Fibroblast of lung (primary cell): ENCODE results near the gene C9. TPM values are rescaled to one million over a fixed set of nuclear protein-coding genes. Genes with fewer than 3 reads are reported as not detected.

Experiments
- DNase-seq, 2 donors: peaks; one replicate each; pipeline versions ENCODE4 v3.0.0 to v3.0.0-alpha.2; 2010; ENCODE audit warnings: low read depth in 2 of 2
- H2AFZ ChIP-seq: 2 replicates; pipeline ENCODE4 v1.5.1; 2012; ENCODE audit warnings: low read length, control low read depth, inconsistent platforms
- H3K27ac ChIP-seq: 2 replicates; pipeline ENCODE4 v1.5.1; 2011; ENCODE audit warnings: low read length, control low read depth; ENCODE audit not compliant: insufficient read depth
- H3K27me3 ChIP-seq: 2 replicates; pipeline ENCODE4 v1.5.1; 2011; ENCODE audit warnings: mild to moderate bottlenecking, low read length; ENCODE audit not compliant: control insufficient read depth, insufficient read depth
- H3K36me3 ChIP-seq: 2 replicates; pipeline ENCODE4 v1.5.1; 2011; ENCODE audit warnings: low read length; ENCODE audit not compliant: control insufficient read depth, insufficient read depth
- H3K4me1 ChIP-seq: 2 replicates; pipeline ENCODE4 v1.5.1; 2011; ENCODE audit warnings: low read length; ENCODE audit not compliant: control insufficient read depth, insufficient read depth; ENCODE audit errors: extremely low read depth
- H3K4me2 ChIP-seq: 2 replicates; pipeline ENCODE4 v1.5.1; 2011; ENCODE audit warnings: low read length, control low read depth; ENCODE audit not compliant: insufficient read depth; ENCODE audit errors: extremely low read depth
- H3K4me3 ChIP-seq, 4 experiments: fragments of 200-600 bp in 1 of 4; sonication (generic) in 1 of 4; replicated peaks in 1 of 4; 2 replicates each; pipeline ENCODE4 v1.5.1; 2011 to 2016; ENCODE audit warnings: low read length in 4 of 4, low read depth in 3 of 4, mild to moderate bottlenecking in 3 of 4, control low read depth in 2 of 4, inconsistent platforms in 1 of 4, mixed read lengths in 1 of 4; ENCODE audit not compliant: insufficient read depth in 1 of 4; ENCODE audit errors: control extremely low read depth in 1 of 4
- H3K79me2 ChIP-seq: 2 replicates; pipeline ENCODE4 v1.5.1; 2012; ENCODE audit warnings: mild to moderate bottlenecking, low read length, inconsistent platforms; ENCODE audit not compliant: control insufficient read depth, insufficient read depth
- H3K9ac ChIP-seq: 2 replicates; pipeline ENCODE4 v1.5.1; 2011; ENCODE audit warnings: mild to moderate bottlenecking, low read length, control low read depth; ENCODE audit not compliant: insufficient read depth
- H3K9me3 ChIP-seq: 2 replicates; pipeline ENCODE4 v1.5.1; 2012; ENCODE audit warnings: low read depth, low read length; ENCODE audit not compliant: control insufficient read depth, insufficient read depth
- H4K20me1 ChIP-seq: 2 replicates; pipeline ENCODE4 v1.5.1; 2011; ENCODE audit warnings: low read length; ENCODE audit not compliant: control insufficient read depth, insufficient read depth; ENCODE audit errors: extremely low read depth
- CTCF ChIP-seq, 2 donors: IDR thresholded peaks in 1 of 2; conservative IDR thresholded peaks in 1 of 2; 1 replicate in 1 of 2; 2 replicates in 1 of 2; pipeline ENCODE4 v1.5.1; 2011 to 2012; ENCODE audit warnings: low read length in 2 of 2, control low read depth in 1 of 2, inconsistent platforms in 1 of 2, low read depth in 1 of 2, mild to moderate bottlenecking in 1 of 2
- EZH2 ChIP-seq: IDR thresholded peaks from 2 replicates; pipeline ENCODE4 v1.5.1; 2012; ENCODE audit warnings: low read length, control low read depth, mild to moderate bottlenecking; ENCODE audit errors: missing control alignments
- polyA plus RNA-seq, 2 donors: library from polyadenylated mRNA; depleted of rRNA in 1 of 2; stranded (reverse) in 1 of 2; unstranded in 1 of 2; fragments of >200 nt; gene quantifications; 2 replicates each; pipeline ENCODE4 v1.2.1, GENCODE V29; 2011 to 2012; ENCODE audit warnings: missing spikeins in 1 of 2
- total RNA-seq: library from RNA; depleted of rRNA; stranded (reverse); fragments of >200 nt; gene quantifications from 2 replicates; pipeline ENCODE4 v1.2.1, GENCODE V29; 2014

The C9 gene
- total and polyA plus RNA-seq, 2 donors (not counting 1 experiment from before 2014, with no cell fraction given): 0.06 to 0.33 TPM

GRCh38 chr5:39411985-39412384 is 47.7 kb upstream of the C9 start:
- Histone ChIP-seq H3K9me3 (no peaks in the 10 kb centered on the region), H3K4me1 (peaks cover 34% of the 10 kb centered on the region), H3K4me2 (no peak overlapping the region), H3K36me3 (peaks cover 7% of the 10 kb centered on the region), H3K79me2 (peaks cover 95% of the 10 kb centered on the region), H2AFZ (no peak overlapping the region), H3K4me3 (no peak overlapping the region), H4K20me1 (peaks cover 9% of the 10 kb centered on the region), H3K9ac (no peak overlapping the region), H3K27me3 (no peaks in the 10 kb centered on the region), H3K27ac (no peak overlapping the region)
- TF ChIP-seq CTCF (conservative IDR thresholded peaks at IDR 0.05 in 1 of 2, IDR thresholded peaks at IDR 0.05 in 1 of 2; ENCODE audit: low read depth in 1 of 2, low read length in 2 of 2) (no peak), EZH2 (no peak)
- no peak for DNase-seq

- no peak overlapping the region for H3K4me3 ChIP-seq
- H2AFZ ChIP-seq: no peak overlapping the region
- peaks cover 94% of the 10 kb centered on the region for H3K79me2 ChIP-seq
- peaks cover 31% of the 10 kb centered on the region for H3K4me1 ChIP-seq
- peak overlapping the region; percentile 18 for H3K27ac ChIP-seq
- peaks cover 8% of the 10 kb centered on the region for H3K36me3 ChIP-seq
- H3K4me2 ChIP-seq: no peak overlapping the region
- H3K9ac ChIP-seq: no peak overlapping the region
- no peaks in the 10 kb centered on the region for H3K9me3 ChIP-seq
- peaks cover 9% of the 10 kb centered on the region for H4K20me1 ChIP-seq
- no peak for TF ChIP-seq EZH2
- no peak for TF ChIP-seq CTCF (conservative IDR thresholded peaks at IDR 0.05 in 1 of 2, IDR thresholded peaks at IDR 0.05 in 1 of 2; ENCODE audit: low read depth in 1 of 2, low read length in 2 of 2)
- DNase-seq: peak; percentile 76 to 90
- no peaks in the 10 kb centered on the region for H3K27me3 ChIP-seq
These were observed 46.8 kb upstream of the C9 start for GRCh38 chr5:39411061-39411460.

DNA sequence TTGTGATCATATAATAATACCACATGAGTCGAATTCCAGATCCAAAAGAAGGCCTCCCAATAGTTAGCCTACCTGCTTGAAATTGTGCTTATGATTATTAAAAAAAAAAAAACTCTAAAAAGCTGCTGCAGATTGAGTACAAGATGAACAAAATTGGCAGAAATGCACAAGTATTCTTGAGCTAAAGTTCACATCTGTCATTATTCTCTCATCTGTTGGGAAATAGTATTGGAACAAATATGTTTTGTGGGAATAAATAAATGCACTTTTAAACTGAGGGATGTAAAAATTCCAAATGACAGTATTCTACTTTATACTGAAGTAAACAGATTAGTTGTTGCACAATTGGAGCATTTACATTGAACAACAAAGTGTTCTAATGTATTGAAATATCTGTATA is 44.7 kb upstream of the C9 start:
- Histone ChIP-seq H3K79me2 (peaks cover 91% of the 10 kb centered on the region), H3K9ac (no peak overlapping the region), H2AFZ (no peak overlapping the region), H3K27me3 (no peaks in the 10 kb centered on the region), H3K36me3 (peaks cover 13% of the 10 kb centered on the region), H3K4me1 (peaks cover 26% of the 10 kb centered on the region), H3K9me3 (no peaks in the 10 kb centered on the region), H3K27ac (no peak overlapping the region), H3K4me2 (no peak overlapping the region), H3K4me3 (no peak overlapping the region), H4K20me1 (peaks cover 9% of the 10 kb centered on the region)
- no peak for TF ChIP-seq CTCF (conservative IDR thresholded peaks at IDR 0.05 in 1 of 2, IDR thresholded peaks at IDR 0.05 in 1 of 2; ENCODE audit: low read depth in 1 of 2, low read length in 2 of 2)
- TF ChIP-seq EZH2: no peak
- DNase-seq: peak in 1 of 2 donors; percentile 28
